ENCODE measurements around the gene SLC17A4.

The SLC17A4 gene

GRCh38 chr6:25749837-25750236 lies 4.7 kb upstream of the SLC17A4 start:
- peak; percentile 77 to 96 (median 94) for DNase-seq
- ChIA-PET POLR2A (interaction anchor here (0.6 kb wide), 1 partner anchor 17 kb away, joined by 3 read pairs; no protein-coding TSS in a partner anchor), CTCF (interaction anchor here (1.0 to 1.4 kb wide), 2 partner anchors 10 to 32 kb away, joined by 3 to 4 read pairs; no protein-coding TSS in a partner anchor)
- 29% methylated on average over 2 of the region's 2 CpGs for WGBS (ENCODE audit: insufficient coverage)
- peaks cover 0 to 3% (median 0%) of the 10 kb centered on the region in 5 experiments for H3K27me3 ChIP-seq (replicated peaks in 2 of 5; ENCODE audit: control insufficient read depth in 4 of 5, insufficient read depth in 5 of 5, low read length in 4 of 5)
- H3K9me3 ChIP-seq (ENCODE audit: control extremely low read depth in 1 of 5, control insufficient read depth in 4 of 5, insufficient read depth in 2 of 5, low read depth in 1 of 5, low read length in 4 of 5): no peaks in the 10 kb centered on the region
- H3K4me3 ChIP-seq (ENCODE audit: control insufficient read depth in 1 of 7, extremely low read depth in 1 of 7, insufficient read depth in 4 of 7, low read depth in 2 of 7, low read length in 6 of 7): no peak overlapping the region
- H3K4me1 ChIP-seq (ENCODE audit: control extremely low read depth in 1 of 4, control insufficient read depth in 4 of 4, insufficient read depth in 4 of 4, low read length in 3 of 4): peaks cover 0 to 17% (median 9%) of the 10 kb centered on the region in 4 experiments
- no peaks in the 10 kb centered on the region for H3K36me3 ChIP-seq (ENCODE audit: control insufficient read depth in 4 of 4, insufficient read depth in 4 of 4, low read length in 3 of 4)
- H3K27ac ChIP-seq (ENCODE audit: insufficient read depth in 1 of 2, low read depth in 1 of 2, low read length in 2 of 2, poor library complexity in 1 of 2, severe bottlenecking in 2 of 2): peak overlapping the region in 1 of 2 experiments; percentile 79

GRCh38 chr6:25750906-25751305 lies 3.6 kb upstream of the SLC17A4 start:
- no peak for DNase-seq
- Histone ChIP-seq H3K27ac (ENCODE audit: insufficient read depth in 1 of 2, low read depth in 1 of 2, low read length in 2 of 2, poor library complexity in 1 of 2, severe bottlenecking in 2 of 2) (no peak overlapping the region), H3K4me1 (ENCODE audit: control extremely low read depth in 1 of 4, control insufficient read depth in 4 of 4, insufficient read depth in 4 of 4, low read length in 3 of 4) (peaks cover 0 to 17% (median 9%) of the 10 kb centered on the region in 4 experiments), H3K4me3 (ENCODE audit: control insufficient read depth in 1 of 7, extremely low read depth in 1 of 7, insufficient read depth in 4 of 7, low read depth in 2 of 7, low read length in 6 of 7) (no peak overlapping the region), H3K9me3 (ENCODE audit: control extremely low read depth in 1 of 5, control insufficient read depth in 4 of 5, insufficient read depth in 2 of 5, low read depth in 1 of 5, low read length in 4 of 5) (no peaks in the 10 kb centered on the region), H3K27me3 (replicated peaks in 2 of 5; ENCODE audit: control insufficient read depth in 4 of 5, insufficient read depth in 5 of 5, low read length in 4 of 5) (peaks cover 0 to 3% (median 0%) of the 10 kb centered on the region in 5 experiments), H3K36me3 (ENCODE audit: control insufficient read depth in 4 of 4, insufficient read depth in 4 of 4, low read length in 3 of 4) (no peaks in the 10 kb centered on the region)
- CTCF ChIA-PET: no interaction called here
- WGBS (ENCODE audit: insufficient coverage): no CpG with 5 or more reads among the region's 3 CpGs
- POLR2A ChIA-PET: no interaction called here

GRCh38 chr6:25753079-25753478 lies 1.5 kb upstream of the SLC17A4 start:
- Histone ChIP-seq H3K27ac (ENCODE audit: insufficient read depth in 1 of 2, low read depth in 1 of 2, low read length in 2 of 2, poor library complexity in 1 of 2, severe bottlenecking in 2 of 2) (no peak overlapping the region), H3K4me3 (ENCODE audit: control insufficient read depth in 1 of 7, extremely low read depth in 1 of 7, insufficient read depth in 4 of 7, low read depth in 2 of 7, low read length in 6 of 7) (no peak overlapping the region), H3K4me1 (ENCODE audit: control extremely low read depth in 1 of 4, control insufficient read depth in 4 of 4, insufficient read depth in 4 of 4, low read length in 3 of 4) (peaks cover 0 to 17% (median 9%) of the 10 kb centered on the region in 4 experiments), H3K27me3 (replicated peaks in 2 of 5; ENCODE audit: control insufficient read depth in 4 of 5, insufficient read depth in 5 of 5, low read length in 4 of 5) (peaks cover 0 to 3% (median 0%) of the 10 kb centered on the region in 5 experiments), H3K9me3 (ENCODE audit: control extremely low read depth in 1 of 5, control insufficient read depth in 4 of 5, insufficient read depth in 2 of 5, low read depth in 1 of 5, low read length in 4 of 5) (no peaks in the 10 kb centered on the region), H3K36me3 (ENCODE audit: control insufficient read depth in 4 of 4, insufficient read depth in 4 of 4, low read length in 3 of 4) (no peaks in the 10 kb centered on the region)
- ChIA-PET CTCF (interaction anchor here (1.3 kb wide), 1 partner anchor 11 kb away, joined by 5 read pairs; no protein-coding TSS in a partner anchor), POLR2A (no interaction called here)
- no peak for DNase-seq

- Histone ChIP-seq H3K4me3 (ENCODE audit: control insufficient read depth in 1 of 7, extremely low read depth in 1 of 7, insufficient read depth in 4 of 7, low read depth in 2 of 7, low read length in 6 of 7) (no peak overlapping the region), H3K9me3 (ENCODE audit: control extremely low read depth in 1 of 5, control insufficient read depth in 4 of 5, insufficient read depth in 2 of 5, low read depth in 1 of 5, low read length in 4 of 5) (no peaks in the 10 kb centered on the region), H3K27ac (ENCODE audit: insufficient read depth in 1 of 2, low read depth in 1 of 2, low read length in 2 of 2, poor library complexity in 1 of 2, severe bottlenecking in 2 of 2) (no peak overlapping the region), H3K27me3 (replicated peaks in 2 of 5; ENCODE audit: control insufficient read depth in 4 of 5, insufficient read depth in 5 of 5, low read length in 4 of 5) (peaks cover 0 to 3% (median 0%) of the 10 kb centered on the region in 5 experiments), H3K4me1 (ENCODE audit: control extremely low read depth in 1 of 4, control insufficient read depth in 4 of 4, insufficient read depth in 4 of 4, low read length in 3 of 4) (peaks cover 0 to 2% (median under 1%) of the 10 kb centered on the region in 4 experiments), H3K36me3 (ENCODE audit: control insufficient read depth in 4 of 4, insufficient read depth in 4 of 4, low read length in 3 of 4) (no peaks in the 10 kb centered on the region)
- DNase-seq: no peak
- POLR2A ChIA-PET: no interaction called here
- CTCF ChIA-PET: interaction anchor here (1.5 kb wide), 1 partner anchor 33 kb away, joined by 6 read pairs; no protein-coding TSS in a partner anchor
- WGBS (ENCODE audit: insufficient coverage): 100% methylated on average over 1 of the region's 1 CpG
Observed at GRCh38 chr6:25755483-25755882, 941 bp downstream of the SLC17A4 start.

GRCh38 chr6:25756382-25757363 lies 2.1 kb downstream of the SLC17A4 start:
- POLR2A ChIA-PET: no interaction called here
- Histone ChIP-seq H3K27me3 (replicated peaks in 2 of 5; ENCODE audit: control insufficient read depth in 4 of 5, insufficient read depth in 5 of 5, low read length in 4 of 5) (peaks cover 0 to 3% (median 0%) of the 10 kb centered on the region in 5 experiments), H3K4me3 (ENCODE audit: control insufficient read depth in 1 of 7, extremely low read depth in 1 of 7, insufficient read depth in 4 of 7, low read depth in 2 of 7, low read length in 6 of 7) (no peak overlapping the region), H3K27ac (ENCODE audit: insufficient read depth in 1 of 2, low read depth in 1 of 2, low read length in 2 of 2, poor library complexity in 1 of 2, severe bottlenecking in 2 of 2) (no peak overlapping the region), H3K9me3 (ENCODE audit: control extremely low read depth in 1 of 5, control insufficient read depth in 4 of 5, insufficient read depth in 2 of 5, low read depth in 1 of 5, low read length in 4 of 5) (no peaks in the 10 kb centered on the region), H3K4me1 (ENCODE audit: control extremely low read depth in 1 of 4, control insufficient read depth in 4 of 4, insufficient read depth in 4 of 4, low read length in 3 of 4) (no peaks in the 10 kb centered on the region), H3K36me3 (ENCODE audit: control insufficient read depth in 4 of 4, insufficient read depth in 4 of 4, low read length in 3 of 4) (no peaks in the 10 kb centered on the region)
- CTCF ChIA-PET: interaction anchor here (0.7 kb wide), 1 partner anchor 37 kb away, joined by 3 read pairs; no protein-coding TSS in a partner anchor
- WGBS (ENCODE audit: insufficient coverage): 92% methylated on average over 4 of the region's 9 CpGs
- DNase-seq: peak; percentile 2 to 56 (median 35)

GRCh38 chr6:25757936-25758642 lies 3.5 kb downstream of the SLC17A4 start:
- Histone ChIP-seq H3K36me3 (ENCODE audit: control insufficient read depth in 4 of 4, insufficient read depth in 4 of 4, low read length in 3 of 4) (no peaks in the 10 kb centered on the region), H3K9me3 (ENCODE audit: control extremely low read depth in 1 of 5, control insufficient read depth in 4 of 5, insufficient read depth in 2 of 5, low read depth in 1 of 5, low read length in 4 of 5) (no peaks in the 10 kb centered on the region), H3K4me1 (ENCODE audit: control extremely low read depth in 1 of 4, control insufficient read depth in 4 of 4, insufficient read depth in 4 of 4, low read length in 3 of 4) (no peaks in the 10 kb centered on the region), H3K27ac (ENCODE audit: insufficient read depth in 1 of 2, low read depth in 1 of 2, low read length in 2 of 2, poor library complexity in 1 of 2, severe bottlenecking in 2 of 2) (no peak overlapping the region), H3K4me3 (ENCODE audit: control insufficient read depth in 1 of 7, extremely low read depth in 1 of 7, insufficient read depth in 4 of 7, low read depth in 2 of 7, low read length in 6 of 7) (no peak overlapping the region), H3K27me3 (replicated peaks in 2 of 5; ENCODE audit: control insufficient read depth in 4 of 5, insufficient read depth in 5 of 5, low read length in 4 of 5) (peaks cover 0 to 3% (median 0%) of the 10 kb centered on the region in 5 experiments)
- ChIA-PET POLR2A (no interaction called here), CTCF (interaction anchor here (0.8 kb wide), 1 partner anchor 15 kb away, joined by 3 read pairs; no protein-coding TSS in a partner anchor)
- WGBS (ENCODE audit: insufficient coverage): 98% methylated on average over 4 of the region's 6 CpGs
- DNase-seq: no peak
